HG02852 (cell line): Measurements from ENCODE around the gene BHLHE41.

Source experiments
- ATAC-seq: cut with Tn5 transposase; IDR thresholded peaks from one replicate; pipeline ENCODE4 v1.9.1; 2021; ENCODE audit warnings: mild to moderate bottlenecking, moderate library complexity; ENCODE audit not compliant: unreplicated experiment

BHLHE41 gene

GRCh38 chr12:26090836-26091510 lies 33.9 kb downstream of the BHLHE41 start:
- ATAC-seq = no peak

DNA sequence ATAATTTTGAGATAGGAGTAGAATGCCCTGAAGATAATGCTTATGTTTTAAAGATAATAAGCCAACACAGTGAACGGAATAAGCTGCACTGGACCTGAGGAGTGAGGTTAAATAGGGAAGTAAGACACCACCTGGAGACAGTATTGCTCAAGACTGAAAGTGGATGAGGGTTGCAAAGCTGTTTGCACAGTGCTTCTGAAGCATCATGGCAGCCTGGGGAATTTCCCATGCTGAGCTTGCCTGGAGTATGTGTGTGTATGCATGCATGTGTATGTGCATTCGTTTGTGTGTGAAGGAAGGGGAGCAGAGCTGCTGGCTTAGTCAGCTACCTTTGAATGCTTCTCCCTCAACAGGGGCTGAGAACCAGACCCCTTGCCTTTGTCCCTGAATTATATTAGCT lies 35.8 kb downstream of the BHLHE41 start:
- ATAC-seq = peak; percentile 98

- no peak for ATAC-seq
Measured at GRCh38 chr12:26086936-26087335, 37.9 kb downstream of the BHLHE41 start.

DNA sequence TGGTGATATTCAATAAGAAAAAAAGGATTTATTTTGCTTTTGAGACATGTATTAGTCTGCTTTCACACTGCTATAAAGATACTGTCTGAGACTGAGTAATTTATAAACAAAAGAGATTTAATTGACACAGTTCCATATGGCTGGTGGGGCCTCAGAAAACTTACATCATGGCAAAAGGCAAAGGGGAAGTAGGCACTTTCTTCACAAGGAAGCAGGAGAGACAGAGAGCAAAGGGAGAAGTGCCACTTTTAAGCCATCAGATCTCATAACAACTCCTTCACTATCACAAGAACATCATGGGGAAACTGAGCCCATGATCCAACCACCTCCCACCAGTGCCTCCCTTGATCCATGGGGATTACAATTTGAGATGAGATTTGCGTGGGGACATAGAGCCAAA lies 43.9 kb downstream of the BHLHE41 start:
- ATAC-seq = no peak

GRCh38 chr12:26077915-26078702 lies 46.7 kb downstream of the BHLHE41 start:
- no peak for ATAC-seq
